ENCODE data around the gene ABHD2.

DNA sequence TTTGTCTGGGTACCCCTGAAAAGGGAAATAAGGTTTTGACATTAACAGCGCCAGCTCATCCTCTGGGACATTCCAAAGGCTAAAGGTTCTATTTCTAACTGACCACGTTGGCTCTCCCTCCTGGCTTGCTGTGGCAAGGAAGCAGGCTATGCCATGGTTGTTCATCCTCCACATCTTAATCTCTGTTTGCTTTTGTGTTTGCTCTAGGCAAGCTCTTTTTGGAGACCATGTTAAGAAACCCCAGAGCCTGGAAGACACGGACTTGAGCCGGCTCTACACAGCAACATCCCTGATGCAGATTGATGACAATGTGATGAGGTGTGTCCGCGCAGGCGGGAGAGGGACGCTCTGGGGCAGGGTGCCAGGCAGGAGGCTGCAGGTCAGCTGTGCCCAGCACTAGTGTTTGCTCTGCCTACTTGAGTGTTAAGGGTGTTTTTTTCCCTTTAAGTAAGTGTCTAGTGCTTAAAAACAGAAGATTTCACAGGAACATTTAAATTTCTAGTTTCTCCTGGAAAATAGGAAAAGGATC is 99.8 kb downstream of the ABHD2 start:
- TF ChIP-seq, protein P1, sequence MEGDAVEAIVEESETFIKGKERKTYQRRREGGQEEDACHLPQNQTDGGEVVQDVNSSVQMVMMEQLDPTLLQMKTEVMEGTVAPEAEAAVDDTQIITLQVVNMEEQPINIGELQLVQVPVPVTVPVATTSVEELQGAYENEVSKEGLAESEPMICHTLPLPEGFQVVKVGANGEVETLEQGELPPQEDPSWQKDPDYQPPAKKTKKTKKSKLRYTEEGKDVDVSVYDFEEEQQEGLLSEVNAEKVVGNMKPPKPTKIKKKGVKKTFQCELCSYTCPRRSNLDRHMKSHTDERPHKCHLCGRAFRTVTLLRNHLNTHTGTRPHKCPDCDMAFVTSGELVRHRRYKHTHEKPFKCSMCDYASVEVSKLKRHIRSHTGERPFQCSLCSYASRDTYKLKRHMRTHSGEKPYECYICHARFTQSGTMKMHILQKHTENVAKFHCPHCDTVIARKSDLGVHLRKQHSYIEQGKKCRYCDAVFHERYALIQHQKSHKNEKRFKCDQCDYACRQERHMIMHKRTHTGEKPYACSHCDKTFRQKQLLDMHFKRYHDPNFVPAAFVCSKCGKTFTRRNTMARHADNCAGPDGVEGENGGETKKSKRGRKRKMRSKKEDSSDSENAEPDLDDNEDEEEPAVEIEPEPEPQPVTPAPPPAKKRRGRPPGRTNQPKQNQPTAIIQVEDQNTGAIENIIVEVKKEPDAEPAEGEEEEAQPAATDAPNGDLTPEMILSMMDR (IDR thresholded peaks at IDR 0.05; ENCODE audit: extremely low read depth in 1 of 2, insufficient read depth in 1 of 2, low read depth in 1 of 2, low read length in 2 of 2) = no peak
- TF ChIP-seq POLR2AphosphoS5 (IDR thresholded peaks at IDR 0.05; ENCODE audit: insufficient read depth, low read depth, low read length) = no peak
- TF ChIP-seq, protein P2, sequence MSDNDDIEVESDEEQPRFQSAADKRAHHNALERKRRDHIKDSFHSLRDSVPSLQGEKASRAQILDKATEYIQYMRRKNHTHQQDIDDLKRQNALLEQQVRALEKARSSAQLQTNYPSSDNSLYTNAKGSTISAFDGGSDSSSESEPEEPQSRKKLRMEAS (IDR thresholded peaks at IDR 0.05; ENCODE audit: insufficient read depth, insufficient read length) = no peak
- TF ChIP-seq JUN (IDR thresholded peaks at IDR 0.05; ENCODE audit: borderline replicate concordance, insufficient read depth, insufficient read length, low read depth) = no peak
- TF ChIP-seq EZH2 (IDR thresholded peaks at IDR 0.05; ENCODE audit: borderline replicate concordance, low read depth, low read length, severe bottlenecking) = no peak
- TF ChIP-seq POLR2A (IDR thresholded peaks at IDR 0.05; ENCODE audit: low read depth, low read length) = no peak

Data from endothelial cell of umbilical vein (primary cell).